Mesenchymal stem cell (in vitro differentiated cells and primary cell): Measurements from ENCODE around the gene DTX3.
"Not testable (repeated sequence)": the region's sequence is repeated elsewhere in the genome, so short reads cannot be mapped to it uniquely, and the experiment has no call there.

Source experiments
- DNase-seq: peaks from one replicate; pipeline ENCODE4 v3.0.0-alpha.2; 2013
- H2AFZ ChIP-seq: one replicate; pipeline ENCODE4 v1.6.1; 2013; ENCODE audit warnings: low read depth, mild to moderate bottlenecking, control low read depth, inconsistent platforms, low read length, moderate library complexity
- H2AK5ac ChIP-seq: 2 replicates; pipeline ENCODE4 v1.6.1; 2013; ENCODE audit warnings: low read length, moderate library complexity, mild to moderate bottlenecking, inconsistent platforms; ENCODE audit not compliant: severe bottlenecking
- H2BK120ac ChIP-seq: one replicate; pipeline ENCODE4 v1.6.1; 2013; ENCODE audit warnings: low read depth, mild to moderate bottlenecking, inconsistent platforms, low read length, moderate library complexity
- H2BK12ac ChIP-seq, 2 experiments: one replicate each; pipeline ENCODE4 v1.6.1; 2013; ENCODE audit warnings: inconsistent platforms in 2 of 2, low read length in 2 of 2, mild to moderate bottlenecking in 2 of 2, moderate library complexity in 2 of 2, control low read depth in 1 of 2
- H2BK15ac ChIP-seq: one replicate; pipeline ENCODE4 v1.6.1; 2013; ENCODE audit warnings: mild to moderate bottlenecking, low read depth, inconsistent platforms; ENCODE audit not compliant: poor library complexity, severe bottlenecking
- H2BK5ac ChIP-seq: 2 replicates; pipeline ENCODE4 v1.6.1; 2013; ENCODE audit warnings: low read depth, mild to moderate bottlenecking, low read length, control low read depth, inconsistent platforms; ENCODE audit not compliant: poor library complexity, severe bottlenecking
- H3K14ac ChIP-seq, 2 experiments: one replicate each; pipeline ENCODE4 v1.6.1; 2013; ENCODE audit warnings: inconsistent platforms in 2 of 2, low read length in 2 of 2, control low read depth in 1 of 2, mild to moderate bottlenecking in 1 of 2, moderate library complexity in 1 of 2
- H3K18ac ChIP-seq, 2 experiments: one replicate each; pipeline ENCODE4 v1.6.1; 2013; ENCODE audit warnings: inconsistent platforms in 2 of 2, low read length in 2 of 2, control low read depth in 1 of 2, low read depth in 1 of 2, mild to moderate bottlenecking in 1 of 2
- H3K23ac ChIP-seq, 2 experiments: one replicate each; pipeline ENCODE4 v1.6.1; 2013; ENCODE audit warnings: inconsistent platforms in 2 of 2, low read length in 2 of 2, mild to moderate bottlenecking in 2 of 2, moderate library complexity in 2 of 2, control low read depth in 1 of 2
- H3K27ac ChIP-seq: 2 replicates; pipeline ENCODE4 v1.5.1; 2013; ENCODE audit warnings: mild to moderate bottlenecking, moderate library complexity, low read length, control low read depth, inconsistent platforms; ENCODE audit not compliant: poor library complexity, severe bottlenecking
- H3K27me3 ChIP-seq, 2 experiments: 2 replicates each; pipeline versions ENCODE4 v1.6.1 to v1.7.0; 2013; ENCODE audit warnings: low read length in 2 of 2, mild to moderate bottlenecking in 2 of 2, moderate library complexity in 2 of 2, control low read depth in 1 of 2, inconsistent platforms in 1 of 2; ENCODE audit not compliant: control insufficient read depth in 1 of 2, insufficient read depth in 1 of 2
- H3K36me3 ChIP-seq, 2 experiments: 2 replicates each; pipeline versions ENCODE4 v1.6.1 to v1.7.0; 2013; ENCODE audit warnings: low read length in 2 of 2, control low read depth in 1 of 2, inconsistent platforms in 1 of 2, low read depth in 1 of 2, mild to moderate bottlenecking in 1 of 2; ENCODE audit not compliant: insufficient read depth in 2 of 2, control insufficient read depth in 1 of 2
- H3K4ac ChIP-seq, 2 experiments: one replicate each; pipeline ENCODE4 v1.6.1; 2013; ENCODE audit warnings: inconsistent platforms in 2 of 2, low read length in 2 of 2, mild to moderate bottlenecking in 2 of 2, moderate library complexity in 2 of 2, control low read depth in 1 of 2, low read depth in 1 of 2
- H3K4me1 ChIP-seq: 2 replicates; pipeline ENCODE4 v1.6.1; 2013; ENCODE audit warnings: low read depth, low read length, control low read depth; ENCODE audit not compliant: control insufficient read depth, insufficient read depth
- H3K4me2 ChIP-seq: 2 replicates; pipeline ENCODE4 v1.6.1; 2013; ENCODE audit warnings: low read length, mild to moderate bottlenecking, inconsistent platforms; ENCODE audit not compliant: poor library complexity, severe bottlenecking
- H3K4me3 ChIP-seq, 2 experiments: 2 replicates each; pipeline versions ENCODE4 v1.5.1 to v1.7.0; 2013; ENCODE audit warnings: low read length in 2 of 2, mild to moderate bottlenecking in 2 of 2, control low read depth in 1 of 2, low read depth in 1 of 2; ENCODE audit not compliant: insufficient read depth in 1 of 2
- H3K79me1 ChIP-seq: replicated peaks from 2 replicates; pipeline ENCODE4 v1.6.1; 2013; ENCODE audit warnings: mild to moderate bottlenecking, control low read depth, low read length, inconsistent platforms; ENCODE audit not compliant: poor library complexity, severe bottlenecking
- H3K9ac ChIP-seq: 2 replicates; pipeline ENCODE4 v1.7.0; 2013; ENCODE audit warnings: mild to moderate bottlenecking, low read length, moderate library complexity
- H3K9me3 ChIP-seq: 2 replicates; pipeline ENCODE4 v1.7.0; 2013; ENCODE audit warnings: mild to moderate bottlenecking, low read length; ENCODE audit not compliant: control insufficient read depth
- H4K8ac ChIP-seq: one replicate; pipeline ENCODE4 v1.6.1; 2013; ENCODE audit warnings: inconsistent platforms, mild to moderate bottlenecking, low read length, moderate library complexity
- H4K91ac ChIP-seq: one replicate; pipeline ENCODE4 v1.6.1; 2013; ENCODE audit warnings: mild to moderate bottlenecking, low read length, inconsistent platforms
- WGBS: methylation state at CpG from one replicate; pipeline ENCODE4 v1.1.7; 2013; ENCODE audit warnings: mixed read lengths; 5-methylcytosine and 5-hydroxymethylcytosine counted together

DTX3 gene

DNA sequence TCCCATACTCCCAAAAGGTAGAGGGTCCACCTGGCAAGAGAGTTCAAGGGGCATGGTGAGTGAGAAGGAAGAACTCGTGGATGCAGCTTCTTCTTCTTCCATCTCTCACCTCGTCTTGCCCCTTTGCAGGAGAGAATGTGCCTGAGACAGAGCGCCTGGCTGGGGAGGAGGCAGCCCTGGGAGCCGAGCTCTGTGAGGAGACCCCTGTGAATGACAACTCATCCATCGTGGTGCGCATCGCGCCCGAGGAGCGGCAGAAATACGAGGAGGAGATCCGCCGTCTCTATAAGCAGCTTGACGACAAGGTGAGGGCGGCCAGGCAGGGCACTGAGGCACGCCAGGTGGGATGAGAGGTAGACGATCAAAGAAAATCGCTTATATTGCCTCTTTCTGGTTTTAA lies 34.8 kb upstream of the DTX3 start:
- no peaks in the 10 kb centered on the region for H3K9me3 ChIP-seq
- H3K14ac ChIP-seq: no peak overlapping the region
- H3K4me1 ChIP-seq: no peaks in the 10 kb centered on the region
- peaks cover 0 to 23% of the 10 kb centered on the region in 2 experiments for H3K36me3 ChIP-seq
- no peak overlapping the region for H3K4me3 ChIP-seq
- no peak for DNase-seq
- no peak overlapping the region for H2AK5ac ChIP-seq
- no peak overlapping the region for H2BK120ac ChIP-seq
- no peak overlapping the region for H3K18ac ChIP-seq
- no peak overlapping the region for H3K9ac ChIP-seq
- H2BK15ac ChIP-seq: no peak overlapping the region
- H4K91ac ChIP-seq: no peak overlapping the region
- no peak overlapping the region for H3K4me2 ChIP-seq
- no peak overlapping the region for H2AFZ ChIP-seq
- H3K23ac ChIP-seq: no peak overlapping the region
- no peak overlapping the region for H2BK12ac ChIP-seq
- no peak overlapping the region for H2BK5ac ChIP-seq
- peaks cover 10 to 27% of the 10 kb centered on the region in 2 experiments for H3K27me3 ChIP-seq
- no peak overlapping the region for H4K8ac ChIP-seq
- no peaks in the 10 kb centered on the region for H3K79me1 ChIP-seq
- 91% methylated on average over 17 of the region's 18 CpGs for WGBS
- H3K27ac ChIP-seq: no peak overlapping the region
- H3K4ac ChIP-seq: no peak overlapping the region

DNA sequence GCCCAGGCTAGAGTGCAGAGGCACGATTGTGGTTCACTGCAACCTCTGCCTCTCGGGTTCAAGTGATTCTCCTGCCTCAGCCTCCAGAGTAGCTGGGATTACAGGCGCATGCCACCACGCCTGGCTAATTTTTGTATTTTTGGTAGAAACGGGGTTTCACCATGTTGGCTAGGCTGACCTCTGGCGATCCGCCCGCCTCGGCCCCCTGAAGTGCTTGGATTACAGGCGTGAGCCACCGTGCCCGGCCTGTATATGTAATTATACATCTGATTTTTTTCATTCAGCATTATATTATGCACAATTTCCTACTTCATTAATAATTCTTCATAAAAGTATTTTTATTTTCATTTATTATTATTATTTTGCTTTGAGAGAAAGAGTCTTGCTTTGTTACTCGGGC lies 34.2 kb upstream of the DTX3 start:
- H2BK120ac ChIP-seq, H4K8ac ChIP-seq, H3K4ac ChIP-seq, H3K79me1 ChIP-seq, H3K18ac ChIP-seq, H3K23ac ChIP-seq, H2BK5ac ChIP-seq, H2BK12ac ChIP-seq, H3K14ac ChIP-seq, H3K27ac ChIP-seq, H3K4me3 ChIP-seq, H3K4me1 ChIP-seq, H3K9ac ChIP-seq, H3K9me3 ChIP-seq, H4K91ac ChIP-seq, H3K4me2 ChIP-seq, H2AK5ac ChIP-seq, H2AFZ ChIP-seq, DNase-seq, H2BK15ac ChIP-seq: not testable (repeated sequence)
- Histone ChIP-seq H3K27me3 (peaks cover 9 to 31% of the 10 kb centered on the region in 2 experiments), H3K36me3 (peaks cover 0 to 29% of the 10 kb centered on the region in 2 experiments)
- WGBS: 86% methylated on average over 5 of the region's 13 CpGs

DNA sequence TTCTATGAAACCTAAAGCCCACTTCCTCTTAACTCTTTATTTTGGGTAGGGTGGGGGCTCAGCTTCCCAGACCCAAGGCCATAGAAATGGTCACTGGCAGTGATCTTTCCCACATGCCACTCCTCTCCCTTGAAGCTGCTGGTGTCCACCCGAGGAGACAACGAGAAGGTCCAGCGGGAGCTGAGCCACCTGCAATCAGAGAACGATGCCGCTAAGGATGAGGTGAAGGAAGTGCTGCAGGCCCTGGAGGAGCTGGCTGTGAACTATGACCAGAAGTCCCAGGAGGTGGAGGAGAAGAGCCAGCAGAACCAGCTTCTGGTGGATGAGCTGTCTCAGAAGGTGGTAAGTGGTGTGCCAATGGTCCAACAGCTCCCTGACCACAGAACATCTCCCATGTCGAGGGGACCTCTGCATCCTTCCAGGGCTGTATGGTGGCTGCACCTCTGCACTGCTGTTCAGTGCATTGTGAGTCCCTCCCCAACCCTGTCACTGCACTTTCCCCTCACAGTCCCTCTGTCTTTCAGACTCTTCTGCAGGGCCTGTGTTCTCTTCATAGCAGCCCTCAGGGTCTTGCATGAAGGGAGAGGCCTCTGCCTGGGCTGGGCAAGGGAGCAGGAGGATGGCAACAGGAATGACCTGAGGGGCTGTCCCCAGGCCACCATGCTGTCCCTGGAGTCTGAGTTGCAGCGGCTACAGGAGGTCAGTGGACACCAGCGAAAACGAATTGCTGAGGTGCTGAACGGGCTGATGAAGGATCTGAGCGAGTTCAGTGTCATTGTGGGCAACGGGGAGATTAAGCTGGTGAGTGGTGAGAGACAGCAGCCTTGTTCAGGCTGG lies 32.5 kb upstream of the DTX3 start:
- 89% methylated on average over 12 of the region's 12 CpGs for WGBS
- Histone ChIP-seq H3K27me3 (peaks cover 8 to 37% of the 10 kb centered on the region in 2 experiments), H3K18ac (no peak overlapping the region), H3K9ac (no peak overlapping the region), H3K4me3 (no peak overlapping the region), H2BK12ac (no peak overlapping the region), H3K4ac (no peak overlapping the region), H4K91ac (no peak overlapping the region), H4K8ac (no peak overlapping the region), H3K23ac (no peak overlapping the region), H2AK5ac (no peak overlapping the region), H2AFZ (no peak overlapping the region), H2BK5ac (no peak overlapping the region), H2BK15ac (no peak overlapping the region), H3K27ac (no peak overlapping the region), H3K79me1 (no peaks in the 10 kb centered on the region), H2BK120ac (no peak overlapping the region), H3K4me1 (no peaks in the 10 kb centered on the region), H3K14ac (no peak overlapping the region), H3K36me3 (peaks cover 0 to 31% of the 10 kb centered on the region in 2 experiments), H3K4me2 (no peak overlapping the region), H3K9me3 (no peaks in the 10 kb centered on the region)
- DNase-seq: no peak

DNA sequence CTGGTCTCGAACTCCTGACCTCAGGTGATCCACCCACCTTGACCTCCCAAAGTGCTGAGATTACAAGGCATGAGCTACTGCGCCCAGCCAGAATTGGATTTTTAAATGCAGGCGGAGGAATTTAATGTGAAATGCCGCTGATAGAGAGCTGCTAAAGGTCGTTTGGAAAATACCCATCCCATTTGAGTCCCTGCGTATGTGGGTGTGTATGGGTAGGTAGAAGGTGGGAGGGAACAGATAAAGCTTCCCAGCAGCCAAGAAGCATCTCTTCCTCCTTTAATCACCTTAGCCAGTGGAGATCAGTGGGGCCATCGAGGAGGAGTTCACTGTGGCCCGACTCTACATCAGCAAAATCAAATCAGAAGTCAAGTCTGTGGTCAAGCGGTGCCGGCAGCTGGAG lies 29.8 kb upstream of the DTX3 start:
- Histone ChIP-seq H3K14ac (no peak overlapping the region), H3K4me1 (no peaks in the 10 kb centered on the region), H2BK120ac (no peak overlapping the region), H3K4me2 (no peak overlapping the region), H4K91ac (no peak overlapping the region), H4K8ac (no peak overlapping the region), H3K36me3 (peaks cover 0 to 20% of the 10 kb centered on the region in 2 experiments), H2BK15ac (no peak overlapping the region), H3K79me1 (no peaks in the 10 kb centered on the region), H3K9me3 (no peaks in the 10 kb centered on the region), H3K18ac (no peak overlapping the region), H2BK12ac (no peak overlapping the region), H2AFZ (peak overlapping the region; percentile 55), H3K27ac (no peak overlapping the region), H3K9ac (no peak overlapping the region), H3K4me3 (no peak overlapping the region), H3K27me3 (peaks cover 0 to 42% of the 10 kb centered on the region in 2 experiments), H3K4ac (no peak overlapping the region), H2AK5ac (no peak overlapping the region), H2BK5ac (no peak overlapping the region), H3K23ac (no peak overlapping the region)
- DNase-seq: no peak
- WGBS: 78% methylated on average over 10 of the region's 10 CpGs
